NT2/D1 (cell line): Measurements from ENCODE around the gene GTSE1.

Source experiments
- DNase-seq: peaks from one replicate; pipeline ENCODE4 v3.0.0-alpha.2; 2011; ENCODE audit warnings: low read depth, low spot score
- H3K27me3 ChIP-seq: 2 replicates; pipeline ENCODE4 v1.6.0; 2011; ENCODE audit warnings: mild to moderate bottlenecking; ENCODE audit not compliant: insufficient read length, insufficient read depth
- H3K36me3 ChIP-seq: 2 replicates; pipeline ENCODE4 v1.6.1; 2011; ENCODE audit warnings: mild to moderate bottlenecking, low read length, mixed read lengths; ENCODE audit not compliant: insufficient read depth, insufficient read length
- H3K4me1 ChIP-seq: 2 replicates; pipeline ENCODE4 v1.5.1; 2011; ENCODE audit not compliant: insufficient read depth, insufficient read length
- H3K4me3 ChIP-seq: 2 replicates; pipeline ENCODE4 v1.5.1; 2011; ENCODE audit warnings: low read depth; ENCODE audit not compliant: insufficient read length
- H3K9ac ChIP-seq: 2 replicates; pipeline ENCODE4 v1.6.0; 2011; ENCODE audit warnings: low read depth; ENCODE audit not compliant: insufficient read length
- H3K9me3 ChIP-seq: 2 replicates; pipeline ENCODE4 v1.5.1; 2011; ENCODE audit warnings: mild to moderate bottlenecking, low read length; ENCODE audit not compliant: insufficient read depth
- SUZ12 ChIP-seq: IDR thresholded peaks from 2 replicates; pipeline ENCODE4 v1.6.1; 2011; ENCODE audit not compliant: insufficient read length, insufficient read depth; ENCODE audit errors: extremely low read depth
- YY1 ChIP-seq: IDR thresholded peaks from 2 replicates; pipeline ENCODE4 v1.6.1; 2011; ENCODE audit not compliant: insufficient read length, insufficient read depth
- ZNF274 ChIP-seq: IDR thresholded peaks from 2 replicates; pipeline ENCODE4 v1.6.1; 2011; ENCODE audit warnings: mild to moderate bottlenecking, low read depth, low read length

Gene GTSE1

GRCh38 chr22:46369716-46370583 is 73.3 kb downstream of the GTSE1 start:
- DNase-seq, result no peak
- Histone ChIP-seq H3K9me3 (no peaks in the 10 kb centered on the region), H3K4me3 (no peak overlapping the region), H3K27me3 (no peaks in the 10 kb centered on the region), H3K9ac (no peak overlapping the region), H3K36me3 (peaks cover 17% of the 10 kb centered on the region), H3K4me1 (peaks cover 11% of the 10 kb centered on the region)
- TF ChIP-seq YY1 (no peak), SUZ12 (no peak), ZNF274 (no peak)

DNA sequence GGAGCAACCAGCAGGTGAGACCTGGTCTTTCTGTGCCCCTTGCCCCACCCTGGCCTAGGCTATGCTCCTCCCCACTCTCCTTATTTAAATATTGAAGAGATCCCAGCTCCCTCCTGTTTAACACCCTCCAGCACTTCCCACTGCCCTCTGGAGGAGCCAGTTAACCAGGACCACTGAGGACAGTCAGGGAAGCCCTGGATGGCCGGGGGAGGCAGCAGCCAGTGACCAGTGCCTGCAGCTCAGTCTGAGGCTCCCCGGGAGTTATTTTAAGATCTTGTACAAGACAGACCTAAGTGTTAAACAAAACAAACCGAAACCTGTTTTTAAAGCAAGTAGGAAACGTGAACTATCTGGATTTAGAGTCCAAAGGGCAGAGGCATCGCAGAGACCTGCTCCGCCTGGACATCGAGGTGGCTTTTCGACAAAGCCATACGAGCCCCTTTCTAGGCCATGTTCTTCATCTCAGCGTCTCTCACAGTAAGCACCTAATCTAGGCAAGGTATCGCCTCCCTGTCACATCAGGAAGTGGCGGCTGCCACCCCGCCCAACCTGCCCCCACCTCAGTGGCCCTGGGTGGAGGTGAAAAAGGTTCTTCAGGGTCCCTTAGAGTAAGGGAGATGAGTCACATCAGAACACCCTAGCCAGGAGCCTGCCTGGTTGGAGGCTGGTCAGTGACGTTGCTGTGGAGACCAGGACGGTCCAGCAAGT is 74.1 kb downstream of the GTSE1 start:
- Histone ChIP-seq H3K27me3 (no peaks in the 10 kb centered on the region), H3K4me3 (no peak overlapping the region), H3K36me3 (peaks cover 13% of the 10 kb centered on the region), H3K9me3 (peaks cover 3% of the 10 kb centered on the region), H3K9ac (no peak overlapping the region), H3K4me1 (peaks cover 11% of the 10 kb centered on the region)
- TF ChIP-seq SUZ12, result no peak
- DNase-seq, result no peak

GRCh38 chr22:46371623-46372226 is 75.1 kb downstream of the GTSE1 start:
- H3K27me3 ChIP-seq, result no peaks in the 10 kb centered on the region
- no peak for TF ChIP-seq YY1
- H3K4me1 ChIP-seq, result peaks cover 11% of the 10 kb centered on the region
- no peak for DNase-seq
- H3K4me3 ChIP-seq, result no peak overlapping the region
- H3K9me3 ChIP-seq, result peaks cover 12% of the 10 kb centered on the region
- peaks cover 11% of the 10 kb centered on the region for H3K36me3 ChIP-seq
- no peak overlapping the region for H3K9ac ChIP-seq

DNA sequence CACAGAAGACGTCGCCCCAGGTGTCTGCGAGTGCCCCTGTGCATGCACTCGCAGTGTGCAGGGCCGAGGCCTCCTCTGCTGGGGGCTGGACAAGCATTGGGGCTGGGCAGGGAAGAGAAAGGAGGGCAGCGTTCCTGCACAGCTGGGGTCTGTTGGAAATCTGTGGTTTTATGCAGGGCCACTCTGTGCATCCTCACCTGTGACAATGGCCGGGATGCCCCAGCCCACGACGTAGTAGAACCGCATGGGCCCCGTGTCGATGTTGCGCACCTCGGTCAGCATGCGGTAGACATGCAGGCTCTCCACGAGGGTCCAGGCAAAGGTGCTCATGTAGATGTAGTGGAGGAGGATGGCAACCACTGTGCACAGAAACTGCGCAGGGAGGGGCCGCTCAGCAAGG is 76.0 kb downstream of the GTSE1 start:
- no peak for TF ChIP-seq SUZ12
- TF ChIP-seq YY1, result no peak
- no peak for TF ChIP-seq ZNF274
- Histone ChIP-seq H3K4me1 (peaks cover 11% of the 10 kb centered on the region), H3K27me3 (no peaks in the 10 kb centered on the region), H3K9me3 (peaks cover 16% of the 10 kb centered on the region), H3K36me3 (peaks cover 10% of the 10 kb centered on the region), H3K4me3 (no peak overlapping the region), H3K9ac (no peak overlapping the region)
- DNase-seq, result no peak

- peaks cover 16% of the 10 kb centered on the region for H3K9me3 ChIP-seq
- peaks cover 6% of the 10 kb centered on the region for H3K4me1 ChIP-seq
- TF ChIP-seq YY1 (no peak), ZNF274 (no peak), SUZ12 (no peak)
- peaks cover 10% of the 10 kb centered on the region for H3K36me3 ChIP-seq
- no peaks in the 10 kb centered on the region for H3K27me3 ChIP-seq
- no peak for DNase-seq
- no peak overlapping the region for H3K9ac ChIP-seq
- no peak overlapping the region for H3K4me3 ChIP-seq
Observed at GRCh38 chr22:46373159-46373558, 76.5 kb downstream of the GTSE1 start.

DNA sequence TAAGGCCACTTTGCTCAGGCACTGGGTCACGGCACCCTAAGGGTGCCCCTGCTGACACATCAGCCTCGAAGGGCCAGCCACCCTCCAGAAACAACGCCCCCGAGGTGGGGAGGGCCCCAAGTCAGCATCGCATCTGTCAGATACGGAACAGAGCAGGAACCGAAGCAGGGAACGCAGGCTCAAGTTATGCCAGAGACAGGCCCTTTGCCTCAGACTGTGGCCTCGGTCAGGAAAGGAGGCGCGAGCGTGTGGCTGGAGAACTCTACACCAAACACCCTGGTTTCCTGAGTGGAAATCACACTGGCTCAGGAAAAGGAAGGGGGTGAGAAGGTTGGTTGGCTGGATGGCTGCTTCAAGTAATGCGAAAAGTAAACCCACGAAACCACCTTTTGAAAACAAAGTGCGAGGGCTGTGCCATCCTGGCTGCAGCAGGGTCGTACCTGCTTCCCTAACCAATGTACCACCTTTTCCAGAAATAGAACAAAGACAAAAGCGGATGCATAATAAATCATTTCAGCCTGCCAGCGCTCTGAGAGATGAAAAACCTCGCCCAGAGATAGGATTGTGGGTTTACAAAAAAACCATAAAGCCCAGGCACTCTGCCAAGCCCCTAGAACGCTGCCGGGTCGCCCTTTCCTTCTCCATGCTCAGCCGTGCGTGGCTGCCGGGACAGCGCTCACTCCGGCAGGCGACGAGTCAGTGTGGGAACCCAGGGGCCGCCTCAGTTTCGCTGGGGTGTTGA is 77.4 kb downstream of the GTSE1 start:
- no peak for DNase-seq
- Histone ChIP-seq H3K36me3 (peaks cover 10% of the 10 kb centered on the region), H3K27me3 (no peaks in the 10 kb centered on the region), H3K4me3 (no peak overlapping the region), H3K9me3 (peaks cover 16% of the 10 kb centered on the region), H3K4me1 (peaks cover 11% of the 10 kb centered on the region), H3K9ac (no peak overlapping the region)
- TF ChIP-seq ZNF274 (no peak), YY1 (no peak), SUZ12 (no peak)
